Liver (tissue), 3 donors: Measurements from ENCODE around the gene CDON.

Source experiments
- EGR1 ChIP-seq, 2 donors: IDR thresholded peaks; 2 replicates each; pipeline ENCODE4 v1.6.1; 2016 to 2018; ENCODE audit warnings: antibody characterized with exemption in 2 of 2, low read depth in 2 of 2
- HNF4G ChIP-seq: IDR thresholded peaks from 2 replicates; pipeline ENCODE4 v1.6.1; 2016; ENCODE audit warnings: antibody characterized with exemption
- JUND ChIP-seq, 2 donors: IDR thresholded peaks; 2 replicates each; pipeline ENCODE4 v1.6.1; 2016; ENCODE audit warnings: antibody characterized with exemption in 2 of 2
- NR2F2 ChIP-seq: IDR thresholded peaks from 2 replicates; pipeline ENCODE4 v1.6.1; 2016; ENCODE audit warnings: antibody characterized with exemption
- RAD21 ChIP-seq, 2 donors: IDR thresholded peaks; 2 replicates each; pipeline ENCODE4 v1.6.1; 2016; ENCODE audit warnings: antibody characterized with exemption in 2 of 2, mild to moderate bottlenecking in 2 of 2
- SP1 ChIP-seq: IDR thresholded peaks from 2 replicates; pipeline ENCODE4 v1.6.1; 2018; ENCODE audit warnings: antibody characterized with exemption, mild to moderate bottlenecking
- YY1 ChIP-seq: IDR thresholded peaks from 2 replicates; pipeline ENCODE4 v1.6.1; 2016; ENCODE audit warnings: antibody characterized with exemption, mild to moderate bottlenecking
- ZBTB33 ChIP-seq: IDR thresholded peaks from 2 replicates; pipeline ENCODE4 v1.6.1; 2016; ENCODE audit warnings: antibody characterized with exemption
- TF ChIP-seq, protein P1 (sequence below): IDR thresholded peaks from 2 replicates; pipeline ENCODE4 v1.6.1; 2016; ENCODE audit warnings: antibody characterized with exemption
- TF ChIP-seq, protein P2 (sequence below): fragments of 150-350 bp; IDR thresholded peaks from 2 replicates; pipeline ENCODE4 v1.5.1; 2017; ENCODE audit warnings: improper control_type of control experiment, low read depth, low read length; ENCODE audit not compliant: missing input control
- TF ChIP-seq, protein P3 (sequence below): IDR thresholded peaks from 2 replicates; pipeline ENCODE4 v1.6.1; 2016; ENCODE audit warnings: antibody characterized with exemption
- TF ChIP-seq, protein P4 (sequence below): IDR thresholded peaks from 2 replicates; pipeline ENCODE4 v1.6.1; 2016; ENCODE audit warnings: antibody characterized with exemption, mild to moderate bottlenecking
- donor health status: healthy.
- donor health status: healthy.

DNA sequence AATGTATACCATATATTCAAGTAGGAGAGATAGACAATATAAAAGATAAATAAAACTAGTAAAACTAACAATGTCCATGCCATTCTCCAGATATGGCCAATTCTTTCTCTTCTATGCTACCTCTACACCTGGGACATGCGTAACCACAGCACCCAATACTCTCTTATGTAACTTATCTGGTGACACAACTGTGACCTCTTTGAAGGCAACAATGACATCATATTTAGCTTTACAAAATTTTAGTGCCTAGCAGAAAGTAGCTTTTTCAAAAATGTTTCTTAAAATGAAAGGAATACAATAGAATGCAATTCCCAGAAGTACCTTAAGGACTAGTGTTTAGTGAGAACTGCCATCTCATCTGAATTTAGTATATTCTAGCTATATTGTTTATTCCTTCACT, 36.8 kb downstream of the CDON start:
- TF ChIP-seq, protein P1, sequence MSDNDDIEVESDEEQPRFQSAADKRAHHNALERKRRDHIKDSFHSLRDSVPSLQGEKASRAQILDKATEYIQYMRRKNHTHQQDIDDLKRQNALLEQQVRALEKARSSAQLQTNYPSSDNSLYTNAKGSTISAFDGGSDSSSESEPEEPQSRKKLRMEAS = no peak
- TF ChIP-seq HNF4G (no peak), JUND (IDR thresholded peaks at IDR 0.05) (no peak), SP1 (no peak), RAD21 (IDR thresholded peaks at IDR 0.05) (no peak), EGR1 (IDR thresholded peaks at IDR 0.05; ENCODE audit: low read depth in 2 of 2) (no peak), NR2F2 (no peak), YY1 (no peak), ZBTB33 (no peak)
- TF ChIP-seq, protein P2, sequence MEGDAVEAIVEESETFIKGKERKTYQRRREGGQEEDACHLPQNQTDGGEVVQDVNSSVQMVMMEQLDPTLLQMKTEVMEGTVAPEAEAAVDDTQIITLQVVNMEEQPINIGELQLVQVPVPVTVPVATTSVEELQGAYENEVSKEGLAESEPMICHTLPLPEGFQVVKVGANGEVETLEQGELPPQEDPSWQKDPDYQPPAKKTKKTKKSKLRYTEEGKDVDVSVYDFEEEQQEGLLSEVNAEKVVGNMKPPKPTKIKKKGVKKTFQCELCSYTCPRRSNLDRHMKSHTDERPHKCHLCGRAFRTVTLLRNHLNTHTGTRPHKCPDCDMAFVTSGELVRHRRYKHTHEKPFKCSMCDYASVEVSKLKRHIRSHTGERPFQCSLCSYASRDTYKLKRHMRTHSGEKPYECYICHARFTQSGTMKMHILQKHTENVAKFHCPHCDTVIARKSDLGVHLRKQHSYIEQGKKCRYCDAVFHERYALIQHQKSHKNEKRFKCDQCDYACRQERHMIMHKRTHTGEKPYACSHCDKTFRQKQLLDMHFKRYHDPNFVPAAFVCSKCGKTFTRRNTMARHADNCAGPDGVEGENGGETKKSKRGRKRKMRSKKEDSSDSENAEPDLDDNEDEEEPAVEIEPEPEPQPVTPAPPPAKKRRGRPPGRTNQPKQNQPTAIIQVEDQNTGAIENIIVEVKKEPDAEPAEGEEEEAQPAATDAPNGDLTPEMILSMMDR = no peak
- TF ChIP-seq, protein P3, sequence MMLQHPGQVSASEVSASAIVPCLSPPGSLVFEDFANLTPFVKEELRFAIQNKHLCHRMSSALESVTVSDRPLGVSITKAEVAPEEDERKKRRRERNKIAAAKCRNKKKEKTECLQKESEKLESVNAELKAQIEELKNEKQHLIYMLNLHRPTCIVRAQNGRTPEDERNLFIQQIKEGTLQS = no peak
- TF ChIP-seq, protein P4, sequence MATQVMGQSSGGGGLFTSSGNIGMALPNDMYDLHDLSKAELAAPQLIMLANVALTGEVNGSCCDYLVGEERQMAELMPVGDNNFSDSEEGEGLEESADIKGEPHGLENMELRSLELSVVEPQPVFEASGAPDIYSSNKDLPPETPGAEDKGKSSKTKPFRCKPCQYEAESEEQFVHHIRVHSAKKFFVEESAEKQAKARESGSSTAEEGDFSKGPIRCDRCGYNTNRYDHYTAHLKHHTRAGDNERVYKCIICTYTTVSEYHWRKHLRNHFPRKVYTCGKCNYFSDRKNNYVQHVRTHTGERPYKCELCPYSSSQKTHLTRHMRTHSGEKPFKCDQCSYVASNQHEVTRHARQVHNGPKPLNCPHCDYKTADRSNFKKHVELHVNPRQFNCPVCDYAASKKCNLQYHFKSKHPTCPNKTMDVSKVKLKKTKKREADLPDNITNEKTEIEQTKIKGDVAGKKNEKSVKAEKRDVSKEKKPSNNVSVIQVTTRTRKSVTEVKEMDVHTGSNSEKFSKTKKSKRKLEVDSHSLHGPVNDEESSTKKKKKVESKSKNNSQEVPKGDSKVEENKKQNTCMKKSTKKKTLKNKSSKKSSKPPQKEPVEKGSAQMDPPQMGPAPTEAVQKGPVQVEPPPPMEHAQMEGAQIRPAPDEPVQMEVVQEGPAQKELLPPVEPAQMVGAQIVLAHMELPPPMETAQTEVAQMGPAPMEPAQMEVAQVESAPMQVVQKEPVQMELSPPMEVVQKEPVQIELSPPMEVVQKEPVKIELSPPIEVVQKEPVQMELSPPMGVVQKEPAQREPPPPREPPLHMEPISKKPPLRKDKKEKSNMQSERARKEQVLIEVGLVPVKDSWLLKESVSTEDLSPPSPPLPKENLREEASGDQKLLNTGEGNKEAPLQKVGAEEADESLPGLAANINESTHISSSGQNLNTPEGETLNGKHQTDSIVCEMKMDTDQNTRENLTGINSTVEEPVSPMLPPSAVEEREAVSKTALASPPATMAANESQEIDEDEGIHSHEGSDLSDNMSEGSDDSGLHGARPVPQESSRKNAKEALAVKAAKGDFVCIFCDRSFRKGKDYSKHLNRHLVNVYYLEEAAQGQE = no peak
